ENCODE results near the gene PCSK7. TPM values are rescaled to one million over a fixed set of nuclear protein-coding genes. Genes with fewer than 3 reads are reported as not detected.

Gene PCSK7
- total and polyA plus RNA-seq, 2 of the 8 experiments (the other 6 are each of a cell fraction or from before 2014, with no cell fraction given), result 23.4 to 38.5 TPM

- TF ChIP-seq HDAC2 (IDR thresholded peaks at IDR 0.05; ENCODE audit: borderline replicate concordance in 1 of 2, low read depth in 2 of 2, low read length in 2 of 2) (no peak), EGR1 (IDR thresholded peaks at IDR 0.05; ENCODE audit: borderline replicate concordance, low read depth, low read length) (no peak), HDAC6 (IDR thresholded peaks at IDR 0.05; ENCODE audit: low read depth, low read length) (no peak), CBX8 (IDR thresholded peaks at IDR 0.05; ENCODE audit: borderline replicate concordance, low read depth, low read length) (no peak)
These were observed 29.3 kb downstream of the PCSK7 start (continued) for GRCh38 chr11:117202386-117203068.

All from H1 (cell line).